Immature natural killer cell (primary cell): ENCODE data around the gene ATXN7L1. TPM values are rescaled to one million over a fixed set of nuclear protein-coding genes. Genes with fewer than 3 reads are reported as not detected.

Source experiments
- DNase-seq, 3 donors: peaks; one replicate each; pipeline ENCODE4 v3.0.0; 2022; ENCODE audit warnings: mixed read lengths in 1 of 3
- H3K27ac Mint-ChIP-seq, 6 donors: one replicate each; pipeline ENCODE4 v1.8.0; 2020; ENCODE audit warnings: mixed read lengths in 6 of 6, mild to moderate bottlenecking in 5 of 6, inconsistent platforms in 4 of 6, moderate library complexity in 3 of 6
- H3K27me3 Mint-ChIP-seq, 3 donors: one replicate each; pipeline ENCODE4 v1.8.0; 2020 to 2021; ENCODE audit warnings: low read depth in 3 of 3, mild to moderate bottlenecking in 3 of 3, mixed read lengths in 3 of 3, moderate library complexity in 3 of 3, inconsistent platforms in 1 of 3
- H3K36me3 Mint-ChIP-seq, 3 donors: one replicate each; pipeline ENCODE4 v1.8.0; 2020; ENCODE audit warnings: mixed read lengths in 3 of 3, inconsistent platforms in 2 of 3, mild to moderate bottlenecking in 2 of 3
- H3K4me1 Mint-ChIP-seq, 2 donors: one replicate each; pipeline ENCODE4 v1.8.0; 2020; ENCODE audit warnings: inconsistent platforms in 2 of 2, mild to moderate bottlenecking in 2 of 2, mixed read lengths in 2 of 2, moderate library complexity in 1 of 2
- H3K4me3 Mint-ChIP-seq, 5 donors: one replicate each; pipeline ENCODE4 v1.8.0; 2020; ENCODE audit warnings: mild to moderate bottlenecking in 5 of 5, mixed read lengths in 5 of 5, inconsistent platforms in 3 of 5, moderate library complexity in 3 of 5
- H3K9me3 Mint-ChIP-seq, 6 donors: one replicate each; pipeline ENCODE4 v1.8.0; 2020; ENCODE audit warnings: mild to moderate bottlenecking in 6 of 6, mixed read lengths in 6 of 6, inconsistent platforms in 4 of 6, moderate library complexity in 3 of 6
- polyA plus RNA-seq, 3 donors: library from polyadenylated mRNA; unstranded; fragments of 300-500 nt; fragmentation: Illumina TruSeq; gene quantifications; one replicate each; pipeline ENCODE4 v1.2.3, GENCODE V29; 2021

ATXN7L1 gene
- polyA plus RNA-seq, 3 donors from 2014 or later, result 3.8 to 21.1 (median 11.9) TPM

GRCh38 chr7:105640956-105641810 is 235.2 kb downstream of the ATXN7L1 start:
- Mint-ChIP-seq H3K4me3 (no peak overlapping the region), H3K36me3 (peaks cover 17 to 46% (median 20%) of the 10 kb centered on the region in 3 donors), H3K4me1 (no peaks in the 10 kb centered on the region), H3K27me3 (peaks cover 0 to 3% (median 2%) of the 10 kb centered on the region in 3 donors), H3K9me3 (no peaks in the 10 kb centered on the region), H3K27ac (no peak overlapping the region)
- no peak for DNase-seq

DNA sequence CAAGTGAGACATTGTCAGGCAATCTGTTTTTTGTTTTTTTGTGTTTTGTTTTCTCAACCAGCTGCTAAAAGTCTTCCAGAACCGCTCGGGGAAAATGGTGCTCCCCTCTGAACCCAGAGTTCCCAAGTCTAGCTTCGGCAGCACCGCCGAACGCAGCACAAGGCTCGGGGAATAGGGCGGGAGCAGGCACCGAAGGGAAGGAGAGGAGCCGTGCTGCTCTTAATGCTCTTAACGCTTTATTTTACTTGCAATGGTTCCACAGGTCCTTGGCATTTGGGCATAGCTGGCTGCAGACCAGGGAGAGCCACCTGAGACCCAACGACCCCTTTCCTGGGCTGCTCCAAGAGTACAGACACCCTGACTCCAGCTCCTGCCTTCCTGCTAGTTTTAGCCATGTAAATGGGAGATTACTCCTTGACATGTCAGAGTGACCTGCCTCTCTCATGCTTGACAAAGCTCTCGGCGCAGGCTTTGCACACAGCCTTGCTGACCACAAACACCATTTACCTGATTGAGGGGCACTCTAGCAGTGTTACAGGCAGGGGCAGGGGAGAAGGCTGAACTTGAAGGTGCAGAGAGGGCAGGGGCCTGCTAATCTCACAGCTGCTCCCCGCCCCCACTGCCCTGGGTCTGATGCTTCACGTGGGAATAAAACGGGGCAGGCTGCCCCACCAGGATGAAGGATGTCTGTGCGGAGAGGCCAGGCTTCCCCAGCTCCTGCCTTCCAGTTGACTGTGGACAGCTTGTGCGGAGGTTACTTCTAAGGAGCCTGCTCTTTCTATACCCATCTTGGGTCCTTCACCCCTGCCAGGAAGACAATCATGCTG is 236.5 kb downstream of the ATXN7L1 start:
- no peak for DNase-seq
- Mint-ChIP-seq H3K27ac (no peak overlapping the region), H3K27me3 (peaks cover 0 to 3% (median 2%) of the 10 kb centered on the region in 3 donors), H3K36me3 (peaks cover 17 to 52% (median 26%) of the 10 kb centered on the region in 3 donors), H3K4me3 (no peak overlapping the region), H3K9me3 (no peaks in the 10 kb centered on the region), H3K4me1 (no peaks in the 10 kb centered on the region)

DNA sequence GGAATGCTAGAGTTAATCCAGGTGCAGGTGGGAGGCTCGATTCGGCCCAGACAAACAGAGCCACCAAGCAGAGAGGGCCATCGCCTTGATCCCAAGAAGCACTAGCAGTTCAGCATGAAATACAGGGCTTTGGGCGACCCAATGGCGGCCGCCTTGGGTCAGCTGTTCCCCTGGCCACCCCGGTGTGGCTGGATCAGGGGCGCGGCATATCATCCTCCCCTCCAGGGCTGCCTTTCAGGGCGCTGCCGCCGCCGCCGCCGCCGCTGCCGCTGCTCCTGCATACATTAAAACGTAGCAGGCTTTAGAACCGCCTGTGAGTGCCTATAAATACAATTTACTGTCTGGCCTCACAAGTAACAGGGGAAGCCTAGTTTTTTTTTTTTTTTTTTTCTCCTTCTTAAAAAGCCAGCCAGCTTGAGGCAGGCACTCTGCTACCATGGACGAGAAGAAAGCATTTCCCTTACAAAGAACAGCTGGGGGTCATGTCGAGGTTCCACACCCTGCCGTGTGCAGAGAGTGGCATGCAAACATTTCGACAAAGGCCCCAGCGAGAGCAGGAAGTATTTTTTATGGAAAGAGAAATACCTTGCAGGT is 237.4 kb downstream of the ATXN7L1 start:
- Mint-ChIP-seq H3K9me3 (no peaks in the 10 kb centered on the region), H3K4me1 (no peaks in the 10 kb centered on the region), H3K27me3 (peaks cover 0 to 3% (median 2%) of the 10 kb centered on the region in 3 donors), H3K27ac (no peak overlapping the region), H3K36me3 (peaks cover 21 to 57% (median 26%) of the 10 kb centered on the region in 3 donors), H3K4me3 (no peak overlapping the region)
- no peak for DNase-seq

GRCh38 chr7:105638334-105638733 is 238.1 kb downstream of the ATXN7L1 start:
- Mint-ChIP-seq H3K27me3 (peaks cover 0 to 3% (median 2%) of the 10 kb centered on the region in 3 donors), H3K4me3 (no peak overlapping the region), H3K9me3 (no peaks in the 10 kb centered on the region), H3K36me3 (peaks cover 21 to 57% (median 26%) of the 10 kb centered on the region in 3 donors), H3K27ac (no peak overlapping the region), H3K4me1 (no peaks in the 10 kb centered on the region)
- no peak for DNase-seq

- Mint-ChIP-seq H3K27me3 (peaks cover 0 to 3% (median 2%) of the 10 kb centered on the region in 3 donors), H3K4me1 (no peaks in the 10 kb centered on the region), H3K27ac (no peak overlapping the region), H3K4me3 (no peak overlapping the region), H3K9me3 (no peaks in the 10 kb centered on the region), H3K36me3 (peaks cover 17 to 53% (median 23%) of the 10 kb centered on the region in 3 donors)
- no peak for DNase-seq
Measured at GRCh38 chr7:105637755-105638154, 238.6 kb downstream of the ATXN7L1 start.

DNA sequence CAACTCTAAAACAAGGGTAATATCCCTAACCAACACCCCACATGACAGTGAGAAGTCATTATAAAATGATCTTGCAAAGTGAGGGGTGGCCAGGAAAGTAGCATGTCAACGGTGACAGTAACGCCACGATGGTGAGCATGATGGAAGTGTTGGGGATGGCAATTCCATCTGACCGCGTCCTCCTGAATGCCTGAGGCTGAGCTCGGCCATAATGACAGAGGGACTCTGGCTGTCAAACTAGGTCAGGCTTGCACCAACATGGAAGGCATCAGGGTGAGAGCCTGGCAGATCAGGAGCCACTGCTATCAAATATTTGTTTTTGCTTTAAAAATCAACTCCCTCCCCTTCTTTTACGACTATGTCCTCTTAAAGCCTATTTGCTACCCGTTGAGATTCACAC is 239.4 kb downstream of the ATXN7L1 start:
- Mint-ChIP-seq H3K9me3 (no peaks in the 10 kb centered on the region), H3K4me3 (no peak overlapping the region), H3K27me3 (peaks cover 0 to 3% (median 2%) of the 10 kb centered on the region in 3 donors), H3K27ac (no peak overlapping the region), H3K4me1 (no peaks in the 10 kb centered on the region), H3K36me3 (peaks cover 16 to 53% (median 21%) of the 10 kb centered on the region in 3 donors)
- no peak for DNase-seq

DNA sequence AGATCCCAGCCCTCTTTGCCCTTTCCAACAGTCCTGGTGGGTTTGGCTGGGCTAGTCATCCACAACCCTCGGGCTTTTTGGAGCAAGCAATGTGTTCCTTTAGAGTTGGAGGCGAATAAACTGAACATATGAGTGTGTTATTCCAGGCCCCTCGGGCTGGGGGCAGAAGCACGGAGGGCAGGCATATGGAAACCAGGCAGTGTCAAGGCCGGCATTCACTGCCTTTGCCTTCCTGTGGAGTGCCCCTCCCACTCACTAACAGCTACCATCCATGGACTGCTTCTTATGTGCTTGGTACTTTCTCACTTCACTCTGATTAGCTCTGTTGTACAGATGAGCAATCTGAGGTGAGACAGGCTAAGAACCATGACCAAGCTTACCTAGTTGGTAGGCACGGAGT is 241.2 kb downstream of the ATXN7L1 start:
- Mint-ChIP-seq H3K36me3 (peaks cover 16 to 51% (median 21%) of the 10 kb centered on the region in 3 donors), H3K4me3 (no peak overlapping the region), H3K4me1 (no peaks in the 10 kb centered on the region), H3K27me3 (peaks cover 0 to 3% (median 0%) of the 10 kb centered on the region in 3 donors), H3K27ac (no peak overlapping the region), H3K9me3 (no peaks in the 10 kb centered on the region)
- no peak for DNase-seq

- H3K36me3 Mint-ChIP-seq, result peaks cover 30 to 59% (median 46%) of the 10 kb centered on the region in 3 donors
- peaks cover 0 to 1% (median 0%) of the 10 kb centered on the region in 3 donors for H3K27me3 Mint-ChIP-seq
- H3K9me3 Mint-ChIP-seq, result peaks cover 0 to 6% (median 0%) of the 10 kb centered on the region in 6 donors
- no peak overlapping the region for H3K27ac Mint-ChIP-seq
- no peak overlapping the region for H3K4me3 Mint-ChIP-seq
- no peaks in the 10 kb centered on the region for H3K4me1 Mint-ChIP-seq
- DNase-seq, result no peak
Measured at GRCh38 chr7:105625986-105626385, 250.4 kb downstream of the ATXN7L1 start.

DNA sequence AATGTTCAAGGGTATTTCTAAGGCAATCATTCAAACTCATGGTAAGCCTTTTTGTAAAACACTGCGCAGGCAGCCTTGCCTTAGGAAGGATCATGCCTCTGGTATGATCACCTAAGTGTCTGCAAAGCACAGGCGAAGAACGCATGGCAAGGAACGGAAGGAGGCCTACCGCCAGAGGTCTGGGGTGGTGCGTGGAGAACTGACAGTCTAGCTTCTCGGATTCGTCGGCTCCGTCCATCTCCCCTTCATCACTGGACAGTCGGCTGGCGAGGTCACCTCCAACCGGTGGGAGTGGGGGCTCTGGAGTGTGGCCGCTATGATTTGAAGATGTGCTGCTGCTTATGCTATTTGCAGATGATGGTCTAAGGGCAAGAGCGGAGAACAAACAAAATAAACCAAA is 252.5 kb downstream of the ATXN7L1 start:
- no peak for DNase-seq
- H3K27ac Mint-ChIP-seq, result peak overlapping the region in 1 of 6 donors; percentile 58
- H3K9me3 Mint-ChIP-seq, result peaks cover 0 to 6% (median 0%) of the 10 kb centered on the region in 6 donors
- peaks cover 27 to 49% (median 38%) of the 10 kb centered on the region in 3 donors for H3K36me3 Mint-ChIP-seq
- peaks cover 0 to 2% (median 0%) of the 10 kb centered on the region in 3 donors for H3K27me3 Mint-ChIP-seq
- no peaks in the 10 kb centered on the region for H3K4me1 Mint-ChIP-seq
- H3K4me3 Mint-ChIP-seq, result no peak overlapping the region

DNA sequence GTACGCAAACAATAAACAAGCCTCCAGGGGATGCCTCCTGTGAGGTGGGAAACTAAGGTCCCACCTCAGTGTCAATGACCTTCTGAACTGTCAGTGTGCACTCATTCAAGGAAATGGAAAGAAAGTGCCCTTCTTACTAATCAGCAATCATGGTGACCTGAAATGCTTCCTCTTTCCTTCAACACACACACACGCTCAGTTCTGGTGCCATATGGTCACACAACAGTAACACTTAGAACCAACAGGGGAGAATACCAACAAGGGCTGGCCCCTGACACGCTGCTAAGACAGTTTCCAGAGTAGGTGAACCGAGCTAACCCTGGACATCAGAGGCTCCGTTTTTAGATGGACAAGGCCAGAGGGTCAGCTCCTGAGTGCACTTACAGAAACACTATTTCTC is 253.0 kb downstream of the ATXN7L1 start:
- Mint-ChIP-seq H3K27ac (peak overlapping the region in 1 of 6 donors; percentile 40), H3K9me3 (peaks cover 0 to 6% (median 0%) of the 10 kb centered on the region in 6 donors), H3K4me1 (no peaks in the 10 kb centered on the region), H3K36me3 (peaks cover 32 to 53% (median 42%) of the 10 kb centered on the region in 3 donors), H3K27me3 (peaks cover 0 to 2% (median 0%) of the 10 kb centered on the region in 3 donors), H3K4me3 (no peak overlapping the region)
- DNase-seq, result no peak

DNA sequence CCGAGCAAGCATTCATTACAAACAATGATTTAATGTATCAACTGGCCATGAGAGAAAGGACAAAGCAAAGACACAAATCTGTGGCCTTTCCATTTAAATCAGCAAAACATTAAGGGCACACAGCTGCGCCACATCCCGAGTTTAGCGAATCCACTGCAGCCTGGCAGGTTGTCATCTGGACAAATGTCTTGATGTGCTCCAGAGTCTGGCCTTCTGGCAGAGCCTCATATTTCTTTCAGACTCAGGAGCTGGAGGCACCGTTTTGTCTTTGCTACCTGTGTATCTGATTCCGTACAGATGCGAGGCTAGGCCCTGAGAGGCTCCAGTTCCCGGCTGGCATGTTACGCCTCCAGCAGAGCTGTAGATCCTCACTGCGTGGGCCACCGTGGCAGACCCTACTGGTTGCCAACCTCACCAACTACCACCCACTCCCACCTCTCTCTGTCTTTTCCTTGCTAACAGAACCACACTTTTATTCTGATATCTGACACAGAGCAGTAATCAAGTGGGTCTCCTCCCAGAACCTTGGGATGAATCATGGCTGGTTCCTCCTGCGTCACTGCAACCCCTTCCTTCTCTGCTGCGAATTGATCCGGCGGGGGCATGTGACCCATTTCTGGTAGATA is 254.2 kb downstream of the ATXN7L1 start:
- H3K27ac Mint-ChIP-seq, result no peak overlapping the region
- DNase-seq, result no peak

GRCh38 chr7:105621617-105622016 is 254.8 kb downstream of the ATXN7L1 start:
- Mint-ChIP-seq H3K27me3 (peaks cover 0 to 2% (median 0%) of the 10 kb centered on the region in 3 donors), H3K4me3 (no peak overlapping the region), H3K27ac (no peak overlapping the region), H3K4me1 (no peaks in the 10 kb centered on the region), H3K9me3 (peaks cover 0 to 6% (median 0%) of the 10 kb centered on the region in 6 donors), H3K36me3 (peaks cover 30 to 50% (median 39%) of the 10 kb centered on the region in 3 donors)
- no peak for DNase-seq

More for the DNA sequence above, 254.2 kb downstream of the ATXN7L1 start:
- no peaks in the 10 kb centered on the region for H3K4me1 Mint-ChIP-seq
- H3K27me3 Mint-ChIP-seq, result peaks cover 0 to 2% (median 0%) of the 10 kb centered on the region in 3 donors
- peaks cover 33 to 53% (median 42%) of the 10 kb centered on the region in 3 donors for H3K36me3 Mint-ChIP-seq
- H3K4me3 Mint-ChIP-seq, result no peak overlapping the region
- peaks cover 0 to 6% (median 0%) of the 10 kb centered on the region in 6 donors for H3K9me3 Mint-ChIP-seq

DNA sequence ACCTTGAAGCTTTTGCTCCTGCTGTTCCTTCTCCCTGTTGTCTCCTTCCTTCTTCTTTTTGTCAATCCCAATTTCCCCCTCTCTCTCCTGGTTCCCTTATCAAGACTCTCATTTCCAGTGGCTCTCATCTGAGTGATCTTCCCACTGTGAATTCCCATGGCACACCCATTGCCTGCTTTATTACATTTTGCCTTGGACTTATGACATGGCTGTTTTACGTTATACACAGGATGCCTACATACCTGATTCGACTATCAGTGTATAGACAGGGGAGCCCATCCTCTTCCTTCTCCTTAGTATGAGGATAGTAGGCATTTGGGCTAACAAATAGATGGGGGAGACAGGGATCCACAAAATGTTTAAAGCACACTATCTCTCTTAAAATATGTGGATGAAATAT is 255.2 kb downstream of the ATXN7L1 start:
- H3K9me3 Mint-ChIP-seq, result peaks cover 0 to 4% (median 0%) of the 10 kb centered on the region in 6 donors
- H3K4me3 Mint-ChIP-seq, result no peak overlapping the region
- no peaks in the 10 kb centered on the region for H3K4me1 Mint-ChIP-seq
- H3K27ac Mint-ChIP-seq, result no peak overlapping the region
- peaks cover 0 to 2% (median 0%) of the 10 kb centered on the region in 3 donors for H3K27me3 Mint-ChIP-seq
- DNase-seq, result no peak
- H3K36me3 Mint-ChIP-seq, result peaks cover 26 to 50% (median 34%) of the 10 kb centered on the region in 3 donors
